ENCODE data around the gene RAMP1.

RAMP1 gene

DNA sequence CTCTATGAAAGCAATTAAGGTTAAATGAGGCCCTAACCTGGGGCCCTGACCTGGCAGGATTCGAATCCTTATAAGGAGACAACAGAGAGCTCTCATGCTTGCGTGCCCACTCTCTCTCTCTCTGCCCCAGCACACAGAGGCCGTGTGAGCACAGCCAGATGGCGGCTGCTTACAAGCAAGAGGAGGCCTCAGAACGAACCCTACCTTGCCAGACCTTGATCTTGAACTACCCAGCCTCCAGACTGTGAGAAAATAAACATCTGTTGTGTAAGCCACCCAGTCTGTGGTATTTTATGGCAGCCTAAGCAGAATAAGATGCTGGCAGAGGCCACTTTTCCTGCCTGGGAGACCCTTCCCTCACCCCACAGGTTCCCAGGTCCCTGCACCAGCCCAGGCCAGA, 102.2 kb downstream of the RAMP1 start:
- DNase-seq, result no peak

All from right hindlimb (tissue), 1 donor.